Uterus (tissue), 4 donors: Measurements from ENCODE around the gene ATP6V0C. TPM values are rescaled to one million over a fixed set of nuclear protein-coding genes. Genes with fewer than 3 reads are reported as not detected.

ENCODE experiments used
- DNase-seq, 2 donors: peaks; one replicate each; pipeline ENCODE4 v3.0.0-alpha.2; 2019 to 2020
- H3K27ac ChIP-seq, 2 donors: fragments of 200-600 bp; sonication (generic); 1 replicate in 1 of 2; 2 replicates in 1 of 2; pipeline ENCODE4 v1.5.1; 2016 to 2018
- H3K27me3 ChIP-seq, 2 donors: fragments of 200-600 bp; sonication (generic); one replicate each; pipeline ENCODE4 v1.5.1; 2018 to 2019; ENCODE audit warnings: control low read depth in 1 of 2
- H3K36me3 ChIP-seq, 2 donors: fragments of 200-600 bp; sonication (generic); one replicate each; pipeline ENCODE4 v1.5.1; 2019; ENCODE audit warnings: control low read depth in 1 of 2
- H3K4me1 ChIP-seq, 2 donors: fragments of 200-600 bp; sonication (generic); one replicate each; pipeline ENCODE4 v1.5.1; 2018 to 2019; ENCODE audit warnings: control low read depth in 1 of 2
- H3K4me3 ChIP-seq, 2 donors: fragments of 200-600 bp; sonication (generic); 1 replicate in 1 of 2; 2 replicates in 1 of 2; pipeline ENCODE4 v1.5.1; 2018 to 2019; ENCODE audit warnings: mild to moderate bottlenecking in 1 of 2
- H3K9me3 ChIP-seq, 2 donors: fragments of 200-600 bp; sonication (generic); one replicate each; pipeline ENCODE4 v1.5.1; 2019; ENCODE audit warnings: control low read depth in 1 of 2
- CTCF ChIP-seq, 4 experiments: fragments of 200-600 bp in 2 of 4; fragments of 450-650 bp in 2 of 4; sonication (generic) in 2 of 4; IDR thresholded peaks; one replicate each; pipeline ENCODE4 v1.5.1; 2016 to 2019; ENCODE audit warnings: antibody characterized with exemption in 4 of 4, mild to moderate bottlenecking in 2 of 4, moderate library complexity in 1 of 4
- POLR2A ChIP-seq, 2 donors: fragments of 450-650 bp; IDR thresholded peaks; one replicate each; pipeline ENCODE4 v1.6.1; 2016; ENCODE audit warnings: antibody characterized with exemption in 2 of 2, mild to moderate bottlenecking in 1 of 2, moderate library complexity in 1 of 2
- intact Hi-C: fragments of 100-400 bp; cut with DNase I; formaldehyde crosslinking; loops from one replicate; pipeline ENCODE4 v1.15.1; 2023; ENCODE audit warnings: low total_unique reads
- total RNA-seq, 4 donors: library from RNA; depleted of rRNA in 3 of 4; stranded (reverse); fragments of >200 nt in 3 of 4; gene quantifications; one replicate each; pipeline versions ENCODE4 v1.1.0 to v1.2.4, GENCODE V29; 2014 to 2023
- donor health status: DM: yes; HTN: yes; CAD: no.

ATP6V0C gene
- total RNA-seq, 4 donors from 2014 or later, result 14.3 to 126 (median 41.4) TPM

GRCh38 chr16:2493605-2494004, 20.1 kb upstream of the ATP6V0C start:
- Histone ChIP-seq H3K36me3 (no peaks in the 10 kb centered on the region), H3K4me3 (no peak overlapping the region), H3K9me3 (no peaks in the 10 kb centered on the region), H3K4me1 (no peaks in the 10 kb centered on the region), H3K27me3 (no peaks in the 10 kb centered on the region), H3K27ac (no peak overlapping the region)
- DNase-seq, result no peak
- intact Hi-C loops, result loop anchor here (10.0 kb wide), 1 partner anchor 159 kb away; no protein-coding TSS in a partner anchor
- TF ChIP-seq CTCF (IDR thresholded peaks at IDR 0.05) (no peak), POLR2A (IDR thresholded peaks at IDR 0.05) (no peak)

DNA sequence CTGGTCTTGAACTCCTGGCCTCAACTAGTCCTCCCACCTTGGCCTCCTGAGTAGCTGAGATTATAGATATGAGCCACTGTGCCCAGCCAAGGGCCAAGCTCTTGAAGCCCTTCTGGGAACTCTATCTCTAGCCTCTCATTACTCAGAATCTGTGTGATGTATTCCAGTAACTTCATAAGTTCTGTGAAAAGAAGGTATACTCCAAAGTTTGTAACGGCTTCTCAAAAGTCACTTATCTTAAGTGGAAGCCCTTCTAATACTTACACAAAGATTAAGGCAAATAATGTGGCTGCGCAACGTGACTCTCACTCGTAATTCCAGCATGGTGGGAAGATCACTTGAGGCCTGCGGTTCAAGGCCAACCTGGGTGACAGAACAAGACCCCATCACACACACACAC, 19.1 kb upstream of the ATP6V0C start:
- TF ChIP-seq POLR2A (IDR thresholded peaks at IDR 0.05) (no peak), CTCF (IDR thresholded peaks at IDR 0.05) (no peak)
- intact Hi-C loops, result loop anchor here (10.0 kb wide), 1 partner anchor 160 kb away; no protein-coding TSS in a partner anchor
- Histone ChIP-seq H3K9me3 (no peaks in the 10 kb centered on the region), H3K27me3 (no peaks in the 10 kb centered on the region), H3K36me3 (no peaks in the 10 kb centered on the region), H3K4me1 (no peaks in the 10 kb centered on the region), H3K27ac (no peak overlapping the region), H3K4me3 (no peak overlapping the region)
- DNase-seq, result no peak

- TF ChIP-seq POLR2A (IDR thresholded peaks at IDR 0.05) (no peak), CTCF (IDR thresholded peaks at IDR 0.05) (no peak)
- no peak overlapping the region for H3K27ac ChIP-seq
- H3K4me1 ChIP-seq, result no peaks in the 10 kb centered on the region
- H3K9me3 ChIP-seq, result no peaks in the 10 kb centered on the region
- intact Hi-C loops, result loop anchor here (10.0 kb wide), 1 partner anchor 160 kb away; no protein-coding TSS in a partner anchor
- no peaks in the 10 kb centered on the region for H3K27me3 ChIP-seq
- no peaks in the 10 kb centered on the region for H3K36me3 ChIP-seq
- H3K4me3 ChIP-seq, result no peak overlapping the region
- DNase-seq, result no peak
Measured at GRCh38 chr16:2495041-2495440, 18.7 kb upstream of the ATP6V0C start.

GRCh38 chr16:2496223-2497115, 17.3 kb upstream of the ATP6V0C start:
- no peak for DNase-seq
- H3K27me3 ChIP-seq, result no peaks in the 10 kb centered on the region
- TF ChIP-seq POLR2A (IDR thresholded peaks at IDR 0.05), result no peak
- TF ChIP-seq CTCF (IDR thresholded peaks at IDR 0.05), result no peak
- H3K4me3 ChIP-seq, result no peak overlapping the region
- no peaks in the 10 kb centered on the region for H3K4me1 ChIP-seq
- H3K36me3 ChIP-seq, result no peaks in the 10 kb centered on the region
- intact Hi-C loops, result loop anchor here (10.0 kb wide), 1 partner anchor 162 kb away; no protein-coding TSS in a partner anchor
- no peak overlapping the region for H3K27ac ChIP-seq
- H3K9me3 ChIP-seq, result no peaks in the 10 kb centered on the region

- no peak for TF ChIP-seq POLR2A (IDR thresholded peaks at IDR 0.05)
- TF ChIP-seq CTCF (IDR thresholded peaks at IDR 0.05), result no peak
- peaks cover 0 to 7% of the 10 kb centered on the region in 2 donors for H3K4me1 ChIP-seq
- no peak for DNase-seq
- intact Hi-C loops, result loop anchor here (10.0 kb wide), 1 partner anchor 162 kb away; no protein-coding TSS in a partner anchor
- no peaks in the 10 kb centered on the region for H3K27me3 ChIP-seq
- H3K27ac ChIP-seq, result no peak overlapping the region
- H3K9me3 ChIP-seq, result no peaks in the 10 kb centered on the region
- H3K36me3 ChIP-seq, result no peaks in the 10 kb centered on the region
- H3K4me3 ChIP-seq, result no peak overlapping the region
Measured at GRCh38 chr16:2497116-2497630, 16.6 kb upstream of the ATP6V0C start.
